Stimulated activated CD4-positive, alpha-beta T cell treated with anti-CD3 and anti-CD28 coated beads, Interleukin-1b, Interleukin-23, amount 100 ng/mL, for 24 hours (primary cell): ENCODE data around the gene CAPZB.
A peak's percentile ranks its signal among the peaks of the same experiment; 100 is the strongest.
"Not testable (repeated sequence)": the region's sequence is repeated elsewhere in the genome, so short reads cannot be mapped to it uniquely, and the experiment has no call there.

Experiments
- DNase-seq, 4 experiments: peaks; one replicate each; pipeline ENCODE4 v3.0.0-alpha.2; 2020; ENCODE audit warnings: low read depth in 4 of 4, low spot score in 1 of 4

CAPZB gene

DNA sequence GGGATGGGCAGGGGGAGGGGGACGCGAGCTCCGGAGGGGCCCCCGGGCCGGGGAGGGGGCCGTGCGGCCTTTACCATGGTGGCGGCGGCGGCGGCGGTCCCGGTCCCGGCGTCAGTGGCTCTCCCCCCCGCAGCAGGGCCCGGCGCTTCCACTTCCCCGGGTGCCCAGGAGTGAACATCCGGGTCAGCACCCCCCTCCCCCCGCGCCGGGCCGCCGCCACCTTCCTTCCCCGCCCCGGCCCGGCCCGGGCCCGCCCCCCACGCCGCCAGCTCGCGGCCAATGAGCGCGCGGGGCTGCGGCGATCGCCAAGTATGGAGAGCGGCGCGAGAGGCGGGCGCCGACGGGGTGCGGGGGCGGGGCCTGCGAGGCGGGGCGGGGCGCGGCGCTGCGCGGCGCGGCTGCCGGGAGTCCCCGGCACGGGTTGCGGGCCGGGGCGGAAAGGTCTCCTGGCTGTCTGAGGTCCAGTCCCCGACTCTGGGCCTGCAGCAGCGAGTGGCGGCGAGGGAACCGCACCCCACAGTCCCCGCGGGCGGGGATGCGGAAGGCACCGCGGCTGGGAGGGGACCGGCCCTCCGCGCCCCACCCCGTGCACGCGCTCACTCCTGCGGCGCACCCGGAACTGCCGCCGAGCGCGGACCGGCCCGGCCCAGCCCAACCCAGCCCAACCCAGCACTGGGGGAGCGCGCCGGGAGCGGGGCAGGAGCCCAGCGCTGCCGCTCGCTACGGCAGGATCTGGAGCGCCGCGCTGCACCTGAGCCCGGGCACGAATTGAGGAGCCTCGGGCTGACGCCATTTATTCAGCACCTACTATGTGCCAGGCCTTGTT lies at the start of gene CAPZB:
Gene CAPZB, minus strand, starts transcription at position 178 of the 826 bp plus-strand sequence. Its CDS starts 101 bp downstream, at position 77.
- peak; percentile 83 to 97 (median 92) for DNase-seq

DNA sequence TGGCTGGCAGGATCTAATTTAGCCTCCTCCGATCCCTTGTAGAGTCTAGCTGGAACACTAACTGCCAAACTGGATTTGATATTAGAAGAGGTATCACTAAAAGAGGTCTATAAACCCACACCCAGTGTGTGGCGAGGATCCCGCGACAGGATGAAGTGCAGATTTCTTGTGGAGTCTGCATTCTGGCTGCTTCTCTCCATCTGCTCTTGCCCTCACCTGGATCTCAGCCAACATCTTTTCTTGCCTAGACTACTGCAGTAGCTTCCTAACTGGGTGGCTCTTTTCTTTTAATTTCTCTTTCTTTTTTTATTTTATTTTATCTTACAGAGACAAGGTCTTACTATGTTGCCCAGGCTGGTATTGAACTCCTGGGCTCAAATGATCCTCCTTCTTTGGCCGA lies 48.9 kb upstream of the CAPZB start:
- DNase-seq = no peak

DNA sequence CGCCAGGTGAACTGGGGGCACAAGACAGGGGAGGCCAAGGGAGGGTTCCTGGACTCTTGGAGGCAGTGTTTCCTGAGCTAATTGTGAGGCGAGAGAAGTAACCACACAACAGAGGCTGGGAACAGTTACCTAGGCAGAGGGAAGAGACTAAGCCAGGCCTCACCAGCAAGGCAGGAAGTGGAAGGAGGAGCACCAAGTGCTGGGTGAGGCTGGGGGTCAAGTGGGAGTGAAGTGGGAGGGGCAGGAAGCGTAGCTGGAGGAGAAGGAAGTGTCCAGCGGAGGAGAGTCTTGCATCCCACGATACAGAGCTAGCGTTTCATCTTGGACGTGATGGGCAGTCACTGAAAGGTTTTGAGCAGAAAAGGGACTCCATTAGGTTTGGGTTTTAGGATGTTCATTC lies 48.3 kb upstream of the CAPZB start:
- DNase-seq = no peak

DNA sequence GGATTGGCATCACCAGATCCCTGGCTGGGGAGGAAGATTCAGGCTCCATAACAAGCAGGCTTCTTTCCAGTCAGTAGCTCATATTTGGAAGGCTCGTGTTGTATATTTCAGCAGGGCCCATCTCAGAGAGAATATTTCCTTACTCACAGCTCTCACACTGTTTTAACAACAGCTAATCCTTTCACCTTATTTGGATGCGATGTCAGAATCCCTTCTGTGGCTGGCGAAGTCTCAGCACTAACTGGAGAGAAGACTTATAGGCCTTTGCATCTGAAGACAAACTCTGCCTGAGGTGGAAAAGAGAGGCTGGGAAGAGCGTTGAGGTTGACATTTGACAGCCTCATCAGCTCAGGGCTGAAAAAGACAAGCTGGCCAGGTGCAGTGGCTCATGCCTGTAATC lies 47.2 kb upstream of the CAPZB start:
- no peak for DNase-seq

DNA sequence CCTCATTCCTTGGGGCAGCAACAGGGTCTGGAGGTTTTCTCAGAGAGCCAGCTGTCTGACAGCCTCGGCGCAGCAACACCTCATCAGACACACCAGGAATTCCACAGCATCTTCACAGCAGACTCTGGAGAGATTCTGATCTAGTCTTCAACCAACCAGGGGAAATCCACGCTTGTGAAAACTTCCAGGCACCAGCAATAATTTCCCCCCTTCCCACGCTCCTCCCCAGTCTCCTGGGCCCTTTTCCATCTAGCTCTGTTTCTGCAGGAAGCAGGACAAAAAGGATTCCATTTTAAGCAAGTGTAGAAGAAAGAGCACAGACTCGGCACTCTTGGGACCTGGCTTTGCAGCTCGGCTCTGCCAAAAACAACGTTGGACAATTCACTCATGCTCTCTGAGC lies 44.3 kb upstream of the CAPZB start:
- DNase-seq = no peak

DNA sequence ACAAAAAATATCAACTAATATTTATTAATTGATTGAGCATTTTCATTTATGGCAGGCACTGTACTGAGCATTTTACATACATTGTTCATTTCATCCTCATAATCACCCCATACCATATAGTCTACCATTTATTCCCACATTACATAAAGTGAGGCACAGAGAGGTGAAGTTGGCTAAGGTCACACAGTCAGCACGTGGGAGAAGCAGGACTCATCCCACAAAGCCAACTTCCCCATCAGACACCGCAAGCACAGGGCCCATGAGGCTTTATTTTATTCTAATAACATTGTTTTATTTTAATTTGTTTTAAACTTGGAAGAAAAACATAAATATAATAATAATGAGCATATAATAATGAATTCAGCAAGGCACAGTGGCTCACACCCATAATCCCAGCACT lies 43.1 kb upstream of the CAPZB start:
- no peak for DNase-seq

DNA sequence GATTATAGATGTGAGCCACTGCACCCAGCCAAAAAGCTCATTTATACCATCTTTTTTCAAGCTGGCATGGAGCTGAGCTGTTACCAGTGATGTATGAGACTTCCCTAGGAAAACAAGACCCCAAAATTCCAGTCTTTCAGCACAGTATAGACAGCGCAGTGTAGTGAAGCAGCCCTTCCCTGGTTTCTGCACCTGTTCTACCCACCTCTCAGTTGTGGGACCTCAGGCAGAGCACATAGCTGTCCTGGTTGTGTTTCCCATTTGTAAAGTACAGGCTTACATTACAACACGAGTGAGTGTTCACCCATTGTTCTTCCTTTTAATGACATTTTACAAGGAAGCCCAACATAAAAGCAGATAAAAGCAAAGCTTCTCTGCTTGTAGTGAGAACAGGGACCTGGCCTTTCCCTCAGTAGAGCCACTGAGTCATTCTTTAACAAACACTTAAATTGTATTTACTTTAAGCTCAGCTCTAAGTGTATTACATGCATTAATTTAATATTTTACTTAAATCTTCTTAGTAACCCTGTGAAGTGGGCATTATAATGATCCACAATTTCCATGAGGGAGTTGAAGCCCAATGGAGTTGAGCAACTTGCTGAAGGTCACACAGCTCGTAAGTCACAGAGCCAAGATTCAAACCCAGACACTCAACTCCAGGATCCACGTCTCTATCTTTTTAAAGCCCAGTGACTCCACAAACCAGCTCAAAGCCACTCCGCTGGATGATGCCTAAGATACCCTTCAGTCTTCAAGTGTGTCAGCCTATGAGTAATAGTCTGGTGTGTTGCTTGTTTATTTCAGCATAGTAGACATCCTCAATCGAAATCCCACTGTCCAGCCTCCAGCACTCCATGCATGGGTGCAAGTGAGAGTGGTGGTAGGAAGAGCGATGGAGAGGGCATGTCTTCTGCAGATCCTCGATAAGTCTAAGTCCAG lies 40.5 kb upstream of the CAPZB start:
- no peak for DNase-seq

DNA sequence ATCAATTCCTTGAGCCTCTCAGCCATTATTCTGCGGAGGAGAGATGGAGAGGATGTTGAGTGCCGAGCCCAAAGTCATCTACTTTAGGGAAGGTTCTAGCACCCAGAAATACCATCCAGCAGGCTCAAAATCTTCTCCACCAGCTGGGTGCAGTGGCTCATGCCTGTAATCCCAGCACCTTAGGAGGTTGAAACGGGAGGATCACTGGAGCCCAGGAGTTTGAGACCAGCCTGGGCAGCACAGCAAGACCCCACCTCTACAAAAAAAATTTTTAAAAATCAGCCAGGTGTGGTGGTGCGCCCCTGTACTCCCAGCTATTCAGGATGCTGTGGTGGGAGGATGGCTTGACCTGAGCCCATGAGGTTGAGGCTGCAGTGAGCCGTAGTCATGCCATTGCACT lies 39.5 kb upstream of the CAPZB start:
- no peak for DNase-seq

DNA sequence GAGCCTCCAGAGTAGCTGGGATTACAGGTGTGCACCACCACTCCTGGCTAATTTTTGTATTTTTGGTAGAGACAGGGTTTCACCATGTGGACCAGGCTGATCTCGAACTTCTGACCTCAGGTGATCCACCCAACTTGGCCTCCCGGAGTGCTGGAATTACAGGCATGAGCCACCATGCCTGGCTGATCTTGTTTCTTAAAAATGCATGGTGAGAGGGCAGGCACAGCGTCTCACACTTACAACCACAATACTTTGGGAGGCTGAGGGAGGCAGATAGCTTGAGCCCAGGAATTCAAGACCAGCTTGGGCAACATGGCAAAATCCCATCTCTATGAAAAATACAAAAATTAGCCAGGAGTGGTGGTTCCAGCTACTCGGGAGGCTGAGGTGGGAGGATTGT lies 37.2 kb upstream of the CAPZB start:
- not testable (repeated sequence) for DNase-seq

DNA sequence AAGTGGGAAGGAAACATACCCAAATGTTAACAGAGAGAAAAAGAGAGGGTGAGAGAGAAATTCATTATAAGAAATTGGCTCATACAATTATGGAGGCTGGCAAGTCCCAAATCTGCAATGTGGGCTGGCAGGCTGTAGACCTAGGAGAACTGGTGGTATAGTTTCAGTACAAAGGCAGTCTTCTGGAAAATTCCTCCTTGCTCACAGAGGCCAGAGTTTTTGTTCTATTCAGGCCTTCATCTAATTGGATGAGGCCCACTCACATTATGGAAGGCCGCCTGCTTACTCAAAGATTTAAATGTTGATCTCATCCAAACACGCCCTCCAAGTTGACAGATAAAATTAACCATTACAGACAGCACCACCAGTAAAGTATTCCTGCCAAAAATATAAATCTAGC lies 36.1 kb upstream of the CAPZB start:
- no peak for DNase-seq

DNA sequence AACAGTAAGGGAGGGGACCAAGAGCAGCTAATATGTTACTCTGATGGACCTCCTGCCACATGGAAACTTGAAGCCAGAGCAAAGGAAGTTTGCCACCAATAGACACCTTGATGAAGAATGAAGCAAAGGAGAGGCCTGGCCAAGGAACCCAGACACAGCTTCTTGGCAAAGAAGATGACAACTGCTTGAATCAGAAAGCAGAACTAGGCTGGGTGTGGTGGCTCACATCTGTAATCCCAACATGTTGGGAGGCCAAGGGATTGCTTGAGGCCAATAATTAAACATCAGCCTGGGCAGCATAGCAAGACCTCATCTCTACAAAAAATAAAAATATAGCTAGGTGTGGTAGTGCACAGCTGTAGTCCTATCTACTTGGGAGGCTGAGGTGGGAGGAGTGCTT lies 31.7 kb upstream of the CAPZB start:
- DNase-seq = no peak

DNA sequence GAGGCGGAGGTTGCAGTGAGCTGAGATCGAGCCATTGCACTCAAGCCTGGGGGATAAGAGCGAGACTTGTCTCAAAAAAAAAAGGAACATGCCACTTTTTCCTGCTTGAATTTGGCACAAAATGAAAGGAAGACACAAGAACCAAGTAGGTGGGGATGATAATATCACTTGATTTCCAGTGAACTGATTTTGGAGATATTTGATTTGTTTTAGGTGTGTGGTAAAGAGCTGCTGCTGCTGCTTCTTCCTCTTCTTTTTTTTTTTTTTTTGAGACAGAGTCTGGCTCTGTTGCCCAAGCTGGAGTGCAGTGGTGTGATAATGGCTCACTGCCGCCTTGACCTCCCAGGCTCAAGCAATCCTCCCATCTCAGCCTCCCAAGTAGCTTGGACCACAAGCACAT lies 29.9 kb upstream of the CAPZB start:
- no peak for DNase-seq

DNA sequence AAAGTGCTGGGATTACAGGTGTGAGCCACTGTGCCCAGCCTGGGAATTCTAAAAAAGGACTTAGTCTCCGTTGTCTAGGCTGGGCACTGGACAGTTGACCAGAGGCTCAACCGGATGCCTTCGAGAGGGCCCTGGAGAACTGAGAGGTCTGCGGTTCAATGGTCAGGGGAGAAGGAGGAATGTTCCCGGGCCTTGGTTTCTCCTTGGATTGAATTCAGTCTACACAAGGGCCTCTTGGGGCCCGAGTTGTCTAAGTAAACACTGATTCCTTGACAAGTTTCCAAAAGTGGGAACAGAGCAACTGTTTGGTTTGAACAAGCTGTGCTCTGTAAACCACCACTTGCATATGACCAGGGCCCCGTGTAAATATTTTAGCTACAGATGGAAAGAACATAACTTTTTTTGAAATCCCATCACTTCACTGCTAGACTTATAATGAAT lies 29.1 kb upstream of the CAPZB start:
- no peak for DNase-seq

DNA sequence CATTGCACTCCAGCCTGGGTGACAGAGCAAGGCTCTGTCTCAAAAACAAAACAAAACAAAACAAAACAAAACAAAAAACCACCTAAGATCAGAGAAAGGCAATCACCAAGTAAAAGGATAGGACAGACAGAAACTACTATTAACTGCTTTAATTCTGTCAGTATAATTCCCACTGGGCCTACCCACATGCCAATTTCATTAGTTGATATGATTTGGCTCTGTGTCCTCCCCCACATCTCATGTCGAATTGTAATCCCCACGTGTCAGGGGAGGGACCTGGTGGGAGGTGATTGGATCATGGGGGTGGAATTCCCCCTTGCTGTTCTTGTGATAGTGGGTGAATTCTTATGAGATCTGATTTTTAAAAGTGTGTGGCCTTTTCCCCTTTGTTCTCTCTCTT lies 27.2 kb upstream of the CAPZB start:
- no peak for DNase-seq

DNA sequence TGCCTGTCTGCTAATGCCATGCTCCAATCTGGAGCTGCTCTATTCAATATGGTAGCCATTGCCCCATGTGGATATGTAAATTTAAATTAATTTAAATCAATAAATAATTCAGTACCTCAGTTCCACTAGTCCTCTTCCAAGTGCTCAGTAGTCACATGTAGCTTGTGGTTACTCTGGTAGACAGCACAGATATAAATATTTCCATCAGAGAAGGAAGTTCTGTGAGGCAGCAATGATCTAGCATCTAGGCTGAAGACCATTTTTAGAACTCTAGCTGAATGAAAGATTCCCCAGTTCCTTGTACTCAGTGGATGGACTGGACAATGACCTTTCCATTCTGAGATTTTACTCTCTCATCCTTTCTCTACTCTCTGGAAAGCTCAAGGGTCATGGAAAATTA lies 25.8 kb upstream of the CAPZB start:
- no peak for DNase-seq

DNA sequence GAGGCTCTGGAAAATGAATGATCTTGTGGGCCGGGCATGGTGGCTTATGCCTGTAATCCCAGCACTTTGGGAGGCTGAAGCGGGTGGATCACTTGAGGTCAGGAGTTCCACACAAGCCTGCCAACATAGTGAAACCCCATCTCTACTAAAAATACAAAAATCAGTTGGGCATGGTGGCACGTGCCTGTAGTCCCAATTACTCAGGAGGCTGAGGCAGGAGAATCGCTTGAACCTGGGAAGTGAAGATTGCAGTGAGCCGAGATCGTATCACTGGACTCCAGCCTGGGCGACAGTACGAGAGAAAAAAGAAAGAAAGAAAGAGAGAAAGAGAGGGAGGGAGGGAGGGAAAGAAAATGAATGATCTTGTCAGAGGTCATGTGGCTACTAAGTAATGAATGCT lies 24.3 kb upstream of the CAPZB start:
- DNase-seq = not testable (repeated sequence)

DNA sequence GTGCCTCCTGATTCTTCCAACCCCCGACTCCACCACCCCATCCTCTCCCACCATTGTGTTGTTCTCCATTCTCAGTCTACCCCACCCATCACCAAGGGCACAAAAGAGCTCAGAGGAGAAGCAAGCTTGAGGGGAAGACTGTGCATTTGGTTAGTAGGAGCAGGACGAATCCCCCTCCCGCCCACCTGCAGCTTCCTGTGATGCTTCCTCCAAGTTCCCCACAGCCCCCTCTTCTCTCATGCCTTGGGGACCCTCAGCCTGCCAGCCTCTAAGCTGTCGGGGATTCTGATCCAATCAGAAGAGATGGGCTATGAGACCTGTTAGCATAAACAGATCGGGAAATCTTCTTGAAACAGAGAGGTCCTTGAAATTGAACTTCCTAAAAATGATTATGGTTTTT lies 22.2 kb upstream of the CAPZB start:
- no peak for DNase-seq

DNA sequence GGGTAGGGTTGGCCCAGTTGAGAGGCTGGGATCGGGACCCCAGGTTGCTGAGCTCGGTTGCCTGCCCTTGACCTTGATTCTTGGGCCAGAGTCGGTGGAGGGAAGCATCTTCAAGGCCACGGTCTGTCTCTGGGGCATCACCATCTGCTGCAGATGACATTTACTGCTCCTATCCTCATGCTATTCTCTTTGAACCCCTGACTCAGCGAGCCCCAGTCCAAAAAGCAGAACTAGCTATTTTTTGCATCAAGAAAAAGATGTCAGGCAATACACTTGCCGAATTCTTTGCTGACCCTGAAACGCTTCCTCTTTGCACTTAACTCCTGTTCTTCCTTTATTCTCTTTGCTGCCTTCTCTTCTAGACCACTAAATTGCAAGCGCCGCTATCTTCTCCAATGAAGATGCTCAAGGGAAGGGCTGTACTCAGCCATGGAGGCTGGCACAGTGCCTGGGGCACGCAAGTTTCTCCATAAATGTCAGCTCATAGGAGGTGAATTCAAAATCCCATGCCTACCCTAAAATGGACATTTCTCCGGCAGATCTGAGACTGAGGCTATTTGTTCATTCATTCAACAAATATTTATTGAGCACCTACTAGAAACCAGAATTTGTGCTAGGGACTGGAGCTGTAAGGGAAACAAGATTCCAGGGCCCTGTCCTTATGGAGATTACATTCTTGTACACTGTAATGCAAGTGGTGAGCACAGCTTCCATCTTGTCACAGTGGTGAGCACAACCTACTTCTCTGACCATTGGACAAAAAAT lies 20.5 kb upstream of the CAPZB start:
- no peak for DNase-seq

DNA sequence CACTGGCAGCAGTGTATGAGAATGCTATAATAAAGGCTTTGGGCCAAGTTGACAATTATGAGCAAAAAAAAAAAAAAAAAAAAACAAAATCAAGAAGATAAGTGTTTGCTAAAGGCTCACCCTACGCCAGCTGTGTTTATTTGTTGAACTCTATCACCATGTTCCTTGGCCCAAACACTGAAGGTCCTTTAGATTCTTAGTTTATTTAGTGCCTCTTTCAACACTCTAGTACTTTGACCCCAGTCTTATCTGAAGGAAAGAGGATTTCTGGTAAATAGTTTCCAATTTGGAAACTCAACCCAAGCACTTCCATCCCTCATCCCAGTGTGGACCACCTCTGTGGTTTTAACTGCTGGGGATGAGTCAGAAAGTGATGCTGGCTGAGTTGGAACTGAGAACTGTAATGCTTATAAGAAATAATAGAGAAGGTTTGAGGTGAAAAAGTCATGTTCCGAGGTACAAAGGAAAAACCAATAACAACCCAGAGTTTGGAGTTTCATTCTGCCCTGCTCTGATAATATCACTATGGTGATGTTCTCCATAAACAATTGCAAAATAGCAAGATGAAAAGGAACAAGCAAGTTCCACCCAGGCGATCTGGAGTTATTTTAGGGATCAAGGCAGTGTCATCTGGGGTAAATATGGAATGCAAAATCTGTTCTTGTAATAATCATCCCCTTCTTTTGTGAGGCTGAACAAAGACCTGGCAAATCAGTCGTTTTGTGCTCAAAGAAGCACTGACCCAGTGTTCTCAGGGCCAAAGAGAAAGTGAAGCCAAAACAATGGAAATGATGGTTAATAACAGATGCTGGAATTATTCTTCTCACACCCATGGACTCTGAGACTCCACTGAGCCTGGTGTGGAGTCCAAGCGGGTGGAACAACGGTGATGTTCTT lies 19.7 kb upstream of the CAPZB start:
- no peak for DNase-seq

DNA sequence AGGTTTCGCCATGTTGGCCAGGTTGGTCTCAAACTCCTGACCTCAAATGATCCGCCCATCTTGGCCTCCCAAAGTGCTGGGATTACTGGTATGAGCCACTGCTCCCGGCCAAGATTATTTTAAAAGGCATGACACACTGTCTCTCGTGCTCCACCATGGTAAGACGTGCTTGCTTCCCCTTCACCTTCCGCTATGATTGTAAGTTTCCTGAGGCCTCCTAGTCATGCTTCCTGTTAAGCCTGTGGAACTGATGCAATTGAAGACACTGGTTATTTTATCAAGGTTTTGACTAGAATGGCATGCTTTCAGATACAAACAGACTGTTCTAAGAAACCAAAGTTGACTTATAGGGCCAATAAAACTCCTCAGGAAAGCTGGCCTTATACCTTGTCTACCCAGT lies 16.9 kb upstream of the CAPZB start:
- DNase-seq = not testable (repeated sequence)
